Adrenal gland (tissue), 5 donors: ENCODE results near the gene ORMDL3.

Experiments used
- POLR2A ChIP-seq, 2 donors: fragments of 450-650 bp; IDR thresholded peaks; one replicate each; pipeline ENCODE4 v1.6.1; 2017; ENCODE audit warnings: antibody characterized with exemption in 2 of 2, mild to moderate bottlenecking in 2 of 2, moderate library complexity in 1 of 2
- TF ChIP-seq, protein P1 (sequence below), 6 experiments: fragments of 450-650 bp in 4 of 6; fragments of 200-600 bp in 2 of 6; sonication (generic) in 1 of 6; IDR thresholded peaks; 1 replicate in 5 of 6; 2 replicates in 1 of 6; pipeline versions ENCODE4 v1.5.1 to v1.8.0; 2016 to 2021; ENCODE audit warnings: antibody characterized with exemption in 6 of 6, mild to moderate bottlenecking in 2 of 6, moderate library complexity in 1 of 6
- donor health status: DM: no; HTN: no; CAD: no.

- TF ChIP-seq, protein P1, sequence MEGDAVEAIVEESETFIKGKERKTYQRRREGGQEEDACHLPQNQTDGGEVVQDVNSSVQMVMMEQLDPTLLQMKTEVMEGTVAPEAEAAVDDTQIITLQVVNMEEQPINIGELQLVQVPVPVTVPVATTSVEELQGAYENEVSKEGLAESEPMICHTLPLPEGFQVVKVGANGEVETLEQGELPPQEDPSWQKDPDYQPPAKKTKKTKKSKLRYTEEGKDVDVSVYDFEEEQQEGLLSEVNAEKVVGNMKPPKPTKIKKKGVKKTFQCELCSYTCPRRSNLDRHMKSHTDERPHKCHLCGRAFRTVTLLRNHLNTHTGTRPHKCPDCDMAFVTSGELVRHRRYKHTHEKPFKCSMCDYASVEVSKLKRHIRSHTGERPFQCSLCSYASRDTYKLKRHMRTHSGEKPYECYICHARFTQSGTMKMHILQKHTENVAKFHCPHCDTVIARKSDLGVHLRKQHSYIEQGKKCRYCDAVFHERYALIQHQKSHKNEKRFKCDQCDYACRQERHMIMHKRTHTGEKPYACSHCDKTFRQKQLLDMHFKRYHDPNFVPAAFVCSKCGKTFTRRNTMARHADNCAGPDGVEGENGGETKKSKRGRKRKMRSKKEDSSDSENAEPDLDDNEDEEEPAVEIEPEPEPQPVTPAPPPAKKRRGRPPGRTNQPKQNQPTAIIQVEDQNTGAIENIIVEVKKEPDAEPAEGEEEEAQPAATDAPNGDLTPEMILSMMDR (IDR thresholded peaks at IDR 0.05) = no peak
- TF ChIP-seq POLR2A (IDR thresholded peaks at IDR 0.05) = no peak
These were observed 2.4 kb upstream of the ORMDL3 start for GRCh38 chr17:39929646-39930407.
